Brain pericyte (primary cell): ENCODE measurements around the gene OCA2.
A peak's percentile ranks its signal among the peaks of the same experiment; 100 is the strongest.
"Not testable (repeated sequence)": the region's sequence is repeated elsewhere in the genome, so short reads cannot be mapped to it uniquely, and the experiment has no call there.

Experiments used
- DNase-seq: peaks from one replicate; pipeline ENCODE4 v3.0.0-alpha.2; 2012; ENCODE audit warnings: low read depth, low spot score

The OCA2 gene

GRCh38 chr15:28023422-28023821 is 75.7 kb downstream of the OCA2 start:
- DNase-seq, result no peak

DNA sequence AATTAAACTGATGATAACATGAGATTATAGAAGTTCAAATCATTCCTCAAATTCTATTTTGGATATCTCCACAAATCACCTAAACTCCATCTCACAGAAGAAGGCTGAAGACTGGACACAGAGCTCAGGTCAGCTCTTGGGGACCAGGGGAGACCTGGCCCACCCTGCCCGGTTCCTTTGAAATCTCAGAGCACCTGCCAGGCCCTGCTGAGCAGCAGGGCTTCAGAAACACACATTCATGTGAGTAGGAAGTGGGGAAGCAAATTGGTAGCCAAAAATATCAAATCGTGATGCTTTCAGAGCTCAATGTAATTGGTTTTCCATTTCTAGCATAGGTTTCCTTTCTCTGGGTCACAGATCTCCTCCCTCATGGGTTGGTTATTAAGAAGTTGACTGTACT is 76.2 kb downstream of the OCA2 start:
- no peak for DNase-seq

- DNase-seq, result no peak
These were observed 76.9 kb downstream of the OCA2 start for GRCh38 chr15:28022181-28022580.

DNA sequence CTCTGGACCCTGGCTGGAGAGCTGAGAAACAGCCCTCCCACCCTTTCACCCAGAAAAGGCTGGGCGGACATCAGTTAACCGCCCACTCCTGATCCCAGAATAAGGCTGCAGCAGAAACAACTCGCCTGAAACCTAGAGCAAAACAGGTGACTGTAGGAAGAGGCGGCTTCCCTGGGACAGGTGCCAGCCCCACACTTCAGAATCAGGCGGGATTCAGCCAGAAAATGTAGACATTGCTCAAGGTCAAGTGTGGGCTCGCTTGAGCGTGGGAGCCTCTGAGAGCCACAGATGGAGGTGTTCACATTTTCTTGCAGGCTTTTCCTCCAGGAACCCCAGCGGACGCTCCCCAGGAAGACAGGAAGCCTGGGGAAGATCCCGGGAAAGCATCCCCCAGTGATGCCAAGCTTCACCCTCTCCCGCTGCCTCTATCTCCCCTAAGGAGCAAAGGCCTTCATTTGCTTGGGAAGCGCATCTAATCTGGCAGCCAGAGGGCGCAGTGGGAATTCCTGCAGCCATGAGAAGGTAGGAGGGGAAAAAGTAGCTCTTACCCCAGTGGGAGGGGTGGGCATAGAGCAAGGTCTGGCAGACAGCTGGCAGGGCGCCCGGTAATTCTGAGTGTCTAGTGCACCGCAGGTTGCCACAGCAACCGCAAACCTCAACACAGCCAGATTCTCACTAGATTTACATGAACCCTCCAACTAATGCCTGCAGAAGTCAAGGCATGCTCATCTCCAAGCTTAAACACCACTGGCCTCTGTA is 77.7 kb downstream of the OCA2 start:
- peak; percentile 43 for DNase-seq

DNA sequence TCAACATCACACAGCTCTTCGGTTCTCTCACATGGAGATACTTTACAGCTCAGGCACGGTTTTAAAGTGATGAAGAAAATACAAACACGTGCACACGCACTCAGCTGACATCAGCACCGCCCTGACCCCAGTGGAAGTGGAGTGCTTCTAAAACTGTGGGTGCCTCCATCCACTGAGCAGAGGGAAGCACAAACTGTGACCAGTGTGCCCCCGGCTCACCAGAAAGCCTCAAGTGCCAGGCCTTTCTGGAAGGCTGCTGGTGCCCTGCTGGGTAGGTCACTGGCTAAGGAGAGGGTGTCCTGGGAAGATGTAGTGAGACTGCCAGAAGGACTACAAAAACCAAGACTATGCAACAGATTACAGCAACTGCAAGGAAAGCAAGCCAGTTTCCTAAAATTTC is 78.5 kb downstream of the OCA2 start:
- DNase-seq, result no peak

DNA sequence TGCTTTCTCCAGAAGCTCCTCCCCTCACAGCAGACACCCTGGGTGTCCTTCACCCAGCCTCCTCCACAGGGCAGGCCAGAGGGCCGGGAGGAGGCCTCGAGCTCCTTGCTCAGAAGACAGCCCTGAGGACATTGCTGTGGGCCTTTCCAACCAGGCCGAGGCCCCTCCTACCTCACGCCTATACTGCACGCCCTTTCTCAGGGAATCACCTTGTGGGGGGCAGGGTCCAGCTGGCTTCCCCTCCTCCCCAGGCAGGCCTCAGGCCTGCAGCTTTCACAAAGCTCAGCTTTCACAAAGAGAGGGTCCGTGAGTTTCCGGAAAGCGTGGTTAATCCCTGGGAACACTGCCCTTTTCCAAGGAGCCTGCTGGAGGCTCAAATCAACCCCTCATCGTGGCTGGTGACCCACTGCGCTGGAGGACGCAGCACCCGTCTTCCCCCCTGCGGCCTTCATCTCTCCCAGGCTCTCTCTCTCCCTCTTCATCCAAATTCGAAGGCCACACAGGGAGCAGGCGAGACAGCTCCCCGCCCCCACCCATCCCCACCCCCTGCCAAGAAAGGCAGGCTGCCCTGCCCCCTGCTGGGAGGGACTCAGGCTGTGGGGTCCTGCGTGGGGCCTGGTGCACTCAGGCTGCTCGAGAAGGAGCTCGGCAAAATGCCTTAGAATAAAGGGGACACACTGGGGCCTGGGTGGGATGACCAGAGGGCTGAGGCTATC is 79.4 kb downstream of the OCA2 start:
- no peak for DNase-seq

GRCh38 chr15:28018291-28019044 is 80.6 kb downstream of the OCA2 start:
- no peak for DNase-seq

DNA sequence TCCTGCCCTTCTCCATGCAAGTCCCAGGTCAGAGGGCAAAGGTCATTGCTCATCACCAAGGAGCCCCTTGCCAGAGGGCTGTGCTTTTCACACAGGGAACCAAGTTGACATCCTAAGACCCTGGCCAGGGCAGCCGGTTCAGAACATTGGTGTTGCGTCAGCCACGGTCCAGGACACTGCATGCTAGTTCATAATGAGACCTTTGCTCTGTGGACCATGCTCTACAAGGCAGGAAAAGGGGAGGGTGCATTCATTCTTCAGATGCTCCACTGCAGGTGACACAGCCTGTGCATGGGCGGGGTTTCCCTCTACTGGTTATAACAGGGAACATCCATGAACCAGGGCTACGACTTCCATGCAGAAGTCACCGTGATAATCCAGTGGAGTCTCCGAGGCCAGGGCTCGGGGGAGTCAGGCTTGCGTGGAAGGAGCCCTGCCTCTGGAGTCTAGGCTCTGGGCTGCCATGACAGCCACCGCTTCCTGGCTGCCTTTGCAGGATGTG is 81.6 kb downstream of the OCA2 start:
- DNase-seq, result no peak

DNA sequence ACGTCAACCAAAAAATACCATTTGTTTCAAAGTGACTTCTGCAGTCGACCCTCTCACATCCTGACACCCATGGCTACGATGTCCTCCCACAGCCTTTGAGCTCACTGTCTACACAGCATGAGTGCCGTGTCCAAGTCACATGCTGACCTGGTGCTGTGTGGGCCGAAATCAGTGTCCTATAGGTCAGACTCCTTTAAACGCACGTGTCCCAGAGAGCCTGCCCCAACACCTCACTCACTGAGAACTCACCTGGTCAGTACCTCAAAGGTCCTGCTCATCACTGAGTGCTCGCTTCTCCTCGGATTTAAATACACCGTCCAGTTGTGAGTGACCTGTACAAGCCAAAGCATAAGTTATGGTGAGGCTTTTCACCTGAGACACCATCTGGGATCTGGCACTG is 83.3 kb downstream of the OCA2 start:
- no peak for DNase-seq

GRCh38 chr15:28014623-28015200 is 84.4 kb downstream of the OCA2 start:
- DNase-seq, result no peak

GRCh38 chr15:28013976-28014375 is 85.1 kb downstream of the OCA2 start:
- no peak for DNase-seq

GRCh38 chr15:28013480-28013879 is 85.6 kb downstream of the OCA2 start:
- DNase-seq, result no peak

DNA sequence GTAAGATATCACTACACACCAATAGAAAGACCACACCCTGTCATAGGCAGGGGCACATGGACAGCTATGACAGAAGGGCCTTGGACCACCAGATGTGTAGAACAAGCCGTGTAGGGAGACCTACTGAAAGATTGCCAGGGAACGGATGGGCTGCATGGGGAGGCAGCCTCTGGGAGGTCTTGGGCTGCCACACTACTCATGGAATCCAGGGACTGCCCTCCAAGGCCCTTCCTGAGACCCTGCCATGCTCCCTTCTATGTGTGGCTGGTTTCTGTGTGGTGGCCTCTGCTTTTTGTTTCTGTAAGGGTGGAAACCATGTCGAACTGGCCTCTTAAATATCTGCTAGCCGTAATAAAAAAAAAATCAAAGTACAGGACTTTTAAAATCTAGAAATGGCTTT is 86.9 kb downstream of the OCA2 start:
- no peak for DNase-seq

DNA sequence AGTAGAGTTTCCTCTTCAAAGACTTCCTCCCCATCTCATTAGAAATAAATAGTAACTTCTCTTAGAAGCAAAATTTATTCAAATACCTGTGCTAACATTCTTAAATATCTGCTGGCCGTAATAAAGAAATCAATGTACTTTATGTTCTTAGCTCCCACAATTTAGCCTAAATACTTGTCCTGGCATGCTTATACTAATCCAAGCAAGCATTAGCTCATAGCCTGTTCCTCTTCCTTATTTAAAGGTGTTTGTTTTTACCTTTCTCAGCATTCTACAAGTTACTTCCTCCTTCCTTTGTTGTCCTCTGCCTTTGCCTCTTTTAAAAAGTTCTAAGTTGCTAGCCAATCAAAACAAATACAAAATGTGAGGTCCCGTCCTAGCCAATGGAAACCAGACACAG is 90.9 kb downstream of the OCA2 start:
- not testable (repeated sequence) for DNase-seq

GRCh38 chr15:28006116-28006905 is 92.8 kb downstream of the OCA2 start:
- no peak for DNase-seq

DNA sequence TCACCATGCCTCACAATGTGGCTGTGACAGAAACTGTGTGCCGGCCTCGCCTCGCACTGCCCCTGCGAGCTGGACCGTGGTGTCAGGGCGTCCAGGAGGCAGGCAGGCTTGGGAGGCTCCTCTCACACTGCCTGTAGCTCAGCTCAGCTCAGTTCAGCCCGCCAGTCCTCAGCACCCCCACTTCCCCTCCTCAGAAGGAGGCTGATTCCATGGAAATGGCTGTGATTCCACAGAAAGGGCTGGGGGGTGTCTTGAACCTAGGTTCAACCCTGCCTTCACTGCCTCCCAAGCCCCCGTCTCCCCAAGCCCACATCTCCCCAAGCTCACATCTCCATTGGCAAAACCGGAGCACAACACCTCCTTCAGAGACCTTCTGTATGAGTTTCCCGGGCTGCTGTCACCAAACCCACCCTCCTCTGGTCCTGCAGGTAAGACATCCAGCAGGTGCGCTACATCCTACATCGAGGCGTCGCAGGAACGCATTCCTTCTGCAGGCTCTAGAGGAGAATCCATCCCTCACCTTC is 94.0 kb downstream of the OCA2 start:
- no peak for DNase-seq

DNA sequence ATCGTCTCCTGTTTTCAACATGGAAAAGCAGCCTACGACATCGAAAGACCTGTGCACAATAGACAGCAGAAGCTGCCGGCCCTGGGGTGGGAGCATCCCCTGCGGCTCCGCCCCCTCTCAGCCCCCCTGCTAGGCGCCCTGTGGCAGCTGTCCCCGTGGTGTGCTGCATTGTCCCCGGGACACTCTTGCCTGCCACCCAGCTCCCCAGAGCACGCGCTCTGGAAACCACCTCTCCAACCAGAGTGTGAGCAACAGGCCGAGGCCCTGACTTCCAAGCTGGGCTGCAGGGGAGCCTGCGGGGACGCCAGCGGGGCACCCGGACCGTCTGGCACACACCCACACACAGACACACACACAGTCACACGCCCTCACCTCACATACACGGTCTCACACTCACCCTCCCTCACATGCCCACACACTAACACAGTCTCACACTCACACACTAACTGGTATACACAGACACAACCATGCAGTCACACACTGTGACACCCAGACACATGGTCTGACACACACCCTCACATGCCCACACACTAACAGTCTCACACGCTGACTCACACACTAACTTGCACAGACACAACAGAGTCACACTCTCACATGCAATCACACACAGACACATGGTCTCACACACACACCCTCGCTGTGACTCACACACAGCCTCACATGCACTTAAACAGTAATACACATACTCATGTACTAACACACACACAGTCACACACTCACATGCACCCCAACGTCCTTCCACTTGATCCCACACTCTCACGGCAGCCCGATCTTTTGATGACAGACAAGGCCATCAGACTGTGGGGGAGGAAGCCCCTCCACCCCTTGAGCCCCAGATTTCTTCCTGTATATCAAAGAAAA is 94.7 kb downstream of the OCA2 start:
- no peak for DNase-seq

- DNase-seq, result no peak
These were observed 95.6 kb downstream of the OCA2 start for GRCh38 chr15:28003302-28004037.

- no peak for DNase-seq
These were observed 96.2 kb downstream of the OCA2 start for GRCh38 chr15:28002867-28003266.
